Duodenal mucosa (tissue), 2 donors: Measurements from ENCODE around the gene PRELID2.

Experiments
- H3K27ac ChIP-seq: one replicate; pipeline ENCODE4 v1.7.0; 2013; ENCODE audit warnings: low read depth, low read length
- H3K27me3 ChIP-seq, 2 donors: one replicate each; pipeline ENCODE4 v1.7.0; 2013; ENCODE audit warnings: low read length in 2 of 2, control low read depth in 1 of 2; ENCODE audit not compliant: insufficient read depth in 2 of 2, control insufficient read depth in 1 of 2
- H3K36me3 ChIP-seq, 2 donors: one replicate each; pipeline ENCODE4 v1.7.0; 2013; ENCODE audit warnings: low read length in 2 of 2, control low read depth in 1 of 2; ENCODE audit not compliant: insufficient read depth in 2 of 2, control insufficient read depth in 1 of 2
- H3K4me1 ChIP-seq, 2 donors: one replicate each; pipeline ENCODE4 v1.7.0; 2013; ENCODE audit warnings: low read length in 2 of 2, control low read depth in 1 of 2; ENCODE audit not compliant: insufficient read depth in 2 of 2, control insufficient read depth in 1 of 2
- H3K4me3 ChIP-seq, 2 donors: one replicate each; pipeline ENCODE4 v1.7.0; 2013; ENCODE audit warnings: low read length in 2 of 2, low read depth in 1 of 2
- H3K9ac ChIP-seq, 2 donors: one replicate each; pipeline ENCODE4 v1.7.0; 2013; ENCODE audit warnings: low read length in 2 of 2, low read depth in 1 of 2
- H3K9me3 ChIP-seq, 2 donors: one replicate each; pipeline ENCODE4 v1.7.0; 2013; ENCODE audit warnings: low read length in 2 of 2, control low read depth in 1 of 2; ENCODE audit not compliant: control insufficient read depth in 1 of 2

The PRELID2 gene

DNA sequence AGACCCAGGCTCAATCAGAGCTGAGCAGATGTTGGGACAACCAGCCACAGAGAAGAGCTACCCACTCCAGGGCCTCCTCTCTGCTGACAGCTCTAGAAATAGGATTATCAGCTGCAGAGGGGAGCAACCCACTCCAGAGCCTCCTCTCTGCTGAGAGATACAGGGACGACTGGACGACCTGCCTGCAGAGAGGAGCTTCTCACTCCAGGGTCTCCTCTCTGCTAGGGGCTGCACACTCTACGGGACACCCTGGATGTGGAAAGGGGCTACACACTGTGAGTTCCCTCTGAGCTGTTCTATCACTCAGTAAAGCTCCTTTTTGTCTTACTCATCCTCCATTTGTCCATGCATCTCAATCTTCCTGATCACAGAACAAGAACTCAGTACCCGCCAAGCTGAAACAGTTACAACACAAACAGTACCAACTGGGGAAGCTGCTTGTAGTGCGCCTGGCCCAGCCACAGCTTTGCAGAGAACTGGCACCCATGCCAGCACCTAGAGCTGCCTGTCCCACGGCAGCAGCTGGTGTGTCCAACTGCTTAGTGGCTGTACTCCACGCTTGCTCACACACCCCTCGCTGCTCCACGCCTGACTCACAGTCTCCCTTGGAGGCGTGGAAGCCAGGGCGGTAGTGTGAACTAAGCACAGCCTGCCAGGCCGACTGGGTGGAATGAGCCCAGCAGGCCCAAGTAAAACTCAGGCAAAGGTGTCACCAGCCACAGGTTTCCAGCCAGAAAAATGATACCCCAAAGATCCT lies 56.8 kb downstream of the PRELID2 start:
- H3K9me3 ChIP-seq: no peaks in the 10 kb centered on the region
- peaks cover 4 to 20% of the 10 kb centered on the region in 2 donors for H3K36me3 ChIP-seq
- no peak overlapping the region for H3K4me3 ChIP-seq
- no peak overlapping the region for H3K9ac ChIP-seq
- no peaks in the 10 kb centered on the region for H3K4me1 ChIP-seq
- H3K27ac ChIP-seq: no peak overlapping the region
- no peaks in the 10 kb centered on the region for H3K27me3 ChIP-seq

DNA sequence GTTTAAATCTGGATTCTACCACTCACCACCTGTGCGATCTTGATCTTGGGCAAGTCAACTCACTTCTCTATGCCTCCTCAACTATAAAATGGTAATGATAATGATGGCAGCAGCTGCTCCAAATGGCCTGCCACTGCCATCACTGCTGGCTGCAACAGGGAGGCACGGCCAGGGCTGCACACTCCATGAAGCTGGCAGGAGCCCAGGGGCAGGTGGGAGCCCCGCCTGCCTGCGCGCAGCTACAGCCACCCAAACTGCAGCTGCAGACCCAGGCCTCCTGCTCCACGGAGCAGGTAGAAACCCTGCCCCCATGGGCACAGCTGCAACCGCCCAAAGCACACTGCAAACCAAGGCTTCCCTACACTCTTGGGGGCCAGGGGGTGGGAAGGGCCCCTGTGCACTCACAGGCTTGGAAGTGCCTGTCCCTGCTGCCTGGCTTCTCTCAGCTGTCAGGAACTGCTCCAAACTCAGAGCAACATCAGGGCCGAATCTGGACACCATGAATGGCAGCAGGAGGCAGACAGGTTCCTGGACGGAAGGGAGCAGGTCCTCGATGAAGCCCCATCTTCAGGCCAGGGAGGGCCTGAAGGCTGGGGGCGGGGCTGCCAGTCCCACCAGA lies 57.6 kb downstream of the PRELID2 start:
- peaks cover 4 to 16% of the 10 kb centered on the region in 2 donors for H3K36me3 ChIP-seq
- H3K4me1 ChIP-seq: no peaks in the 10 kb centered on the region
- no peaks in the 10 kb centered on the region for H3K27me3 ChIP-seq
- H3K27ac ChIP-seq: no peak overlapping the region
- H3K9ac ChIP-seq: no peak overlapping the region
- no peak overlapping the region for H3K4me3 ChIP-seq
- H3K9me3 ChIP-seq: no peaks in the 10 kb centered on the region

DNA sequence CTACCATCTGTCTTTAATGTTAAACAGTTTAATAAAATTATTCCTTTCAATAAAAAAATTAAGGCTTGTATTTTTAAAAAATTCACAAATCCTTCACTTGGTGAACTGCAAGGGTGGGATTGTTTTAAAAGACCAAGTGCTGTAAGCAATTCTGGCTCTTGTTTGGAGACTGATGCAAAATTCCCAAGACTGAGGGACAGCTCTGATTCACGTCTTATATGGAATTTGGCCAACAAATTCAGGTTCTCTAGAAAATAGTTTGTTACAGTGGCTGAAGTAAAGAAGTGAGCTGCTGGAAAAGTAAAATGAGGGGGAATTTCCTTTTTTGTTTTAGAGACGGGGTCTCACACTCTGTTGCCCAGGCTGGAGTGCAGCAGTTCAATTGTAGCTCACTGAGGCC lies 58.3 kb downstream of the PRELID2 start:
- H3K27me3 ChIP-seq: no peaks in the 10 kb centered on the region
- no peak overlapping the region for H3K27ac ChIP-seq
- H3K9me3 ChIP-seq: no peaks in the 10 kb centered on the region

DNA sequence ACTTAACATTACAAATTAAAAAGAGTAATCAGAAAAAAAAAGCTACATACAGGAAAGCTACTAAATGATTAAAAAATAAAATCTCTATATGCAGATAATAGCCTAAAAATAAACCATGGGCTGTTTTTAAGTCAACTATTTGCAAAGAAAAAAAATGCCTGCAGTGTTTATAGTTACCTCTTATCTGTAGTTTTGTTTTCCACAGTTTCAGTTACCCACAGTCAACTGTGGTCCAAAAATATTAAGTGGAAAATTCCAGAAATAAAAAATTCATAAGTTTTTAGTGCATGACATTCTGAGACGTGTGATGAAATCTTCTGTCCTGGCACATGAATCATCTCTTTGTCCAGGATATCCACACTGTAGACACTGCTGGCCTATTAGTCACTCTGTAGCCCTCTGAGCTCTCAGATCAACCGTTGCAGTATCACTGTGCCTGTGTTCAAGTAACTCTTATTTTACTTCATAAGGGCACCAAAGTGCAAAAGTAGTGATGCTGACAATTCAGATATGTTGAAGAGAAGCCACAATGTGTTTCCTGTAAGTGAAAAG lies 59.2 kb downstream of the PRELID2 start:
- no peak overlapping the region for H3K27ac ChIP-seq

More for the DNA sequence above, 58.3 kb downstream of the PRELID2 start:
- Histone ChIP-seq H3K9ac (no peak overlapping the region), H3K4me1 (no peaks in the 10 kb centered on the region), H3K36me3 (peaks cover 4 to 16% of the 10 kb centered on the region in 2 donors), H3K4me3 (no peak overlapping the region)

DNA sequence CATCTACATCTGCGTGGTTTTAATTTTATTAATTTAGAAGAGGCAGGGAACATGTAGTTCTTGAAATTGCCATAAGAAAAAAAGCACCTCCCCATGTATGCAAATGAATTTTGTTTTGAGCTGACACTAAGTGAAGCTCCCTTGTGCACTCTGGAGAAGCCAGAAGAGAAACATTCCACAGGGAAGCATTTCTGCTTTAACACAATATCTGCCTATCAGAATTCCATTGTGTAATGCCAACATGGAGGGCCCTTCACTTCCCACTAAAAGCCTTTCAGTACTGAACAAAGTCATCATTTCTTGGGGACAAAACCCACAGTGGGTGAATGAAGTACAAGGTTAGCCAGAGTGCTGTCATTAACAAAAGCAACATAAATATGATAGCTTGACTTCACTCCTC lies 59.7 kb downstream of the PRELID2 start:
- Histone ChIP-seq H3K27ac (no peak overlapping the region), H3K9me3 (no peaks in the 10 kb centered on the region), H3K36me3 (peaks cover 4 to 14% of the 10 kb centered on the region in 2 donors), H3K27me3 (no peaks in the 10 kb centered on the region), H3K4me3 (no peak overlapping the region), H3K4me1 (no peaks in the 10 kb centered on the region), H3K9ac (no peak overlapping the region)

More for the DNA sequence above, 59.2 kb downstream of the PRELID2 start:
- Histone ChIP-seq H3K9me3 (no peaks in the 10 kb centered on the region), H3K9ac (no peak overlapping the region), H3K4me1 (no peaks in the 10 kb centered on the region), H3K4me3 (no peak overlapping the region), H3K36me3 (peaks cover 4 to 14% of the 10 kb centered on the region in 2 donors), H3K27me3 (no peaks in the 10 kb centered on the region)

DNA sequence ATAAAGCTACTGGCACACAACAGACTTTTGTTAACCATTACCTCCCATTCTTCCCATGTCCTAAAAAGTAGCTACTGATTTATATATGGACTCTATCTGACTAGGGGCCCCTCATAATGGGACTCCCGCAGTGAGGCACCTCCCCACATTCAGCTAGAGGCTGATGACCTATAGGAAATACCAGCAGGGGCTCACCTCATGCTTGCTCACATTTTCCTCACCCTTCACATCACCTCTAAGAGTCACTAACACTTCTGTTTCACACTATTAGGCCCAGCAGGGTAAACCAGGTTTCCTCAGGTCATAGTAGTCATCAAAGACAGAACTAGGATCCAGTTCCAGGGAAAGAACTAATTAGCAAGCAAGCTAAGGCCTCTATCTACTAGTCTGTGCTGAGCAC lies 60.7 kb downstream of the PRELID2 start:
- Histone ChIP-seq H3K27ac (no peak overlapping the region), H3K27me3 (no peaks in the 10 kb centered on the region), H3K4me3 (no peak overlapping the region), H3K36me3 (peaks cover 4 to 14% of the 10 kb centered on the region in 2 donors), H3K9ac (no peak overlapping the region), H3K4me1 (no peaks in the 10 kb centered on the region), H3K9me3 (no peaks in the 10 kb centered on the region)

DNA sequence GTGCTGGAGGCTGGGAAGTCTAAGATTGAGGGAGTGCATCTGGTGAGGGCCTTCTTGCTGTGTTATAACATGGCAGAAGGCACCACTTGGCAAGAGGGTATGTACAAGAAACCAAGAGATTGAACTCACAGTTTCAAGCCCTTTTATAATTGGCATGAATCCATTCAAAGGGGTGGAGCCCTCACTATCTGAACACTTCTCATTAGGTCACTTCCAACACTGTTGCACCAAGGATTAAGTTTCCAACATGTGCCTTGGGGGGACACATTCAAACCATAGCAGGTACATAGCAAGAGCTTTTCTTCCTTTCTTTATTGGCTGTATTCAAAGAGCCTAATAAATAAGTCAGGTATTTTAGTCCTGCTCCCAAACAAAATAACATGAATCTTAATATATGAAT lies 62.7 kb downstream of the PRELID2 start:
- H3K27me3 ChIP-seq: no peaks in the 10 kb centered on the region
- no peak overlapping the region for H3K27ac ChIP-seq
- H3K9me3 ChIP-seq: no peaks in the 10 kb centered on the region
- H3K9ac ChIP-seq: no peak overlapping the region
- H3K4me3 ChIP-seq: no peak overlapping the region
- H3K4me1 ChIP-seq: no peaks in the 10 kb centered on the region
- H3K36me3 ChIP-seq: peaks cover 0 to 10% of the 10 kb centered on the region in 2 donors

DNA sequence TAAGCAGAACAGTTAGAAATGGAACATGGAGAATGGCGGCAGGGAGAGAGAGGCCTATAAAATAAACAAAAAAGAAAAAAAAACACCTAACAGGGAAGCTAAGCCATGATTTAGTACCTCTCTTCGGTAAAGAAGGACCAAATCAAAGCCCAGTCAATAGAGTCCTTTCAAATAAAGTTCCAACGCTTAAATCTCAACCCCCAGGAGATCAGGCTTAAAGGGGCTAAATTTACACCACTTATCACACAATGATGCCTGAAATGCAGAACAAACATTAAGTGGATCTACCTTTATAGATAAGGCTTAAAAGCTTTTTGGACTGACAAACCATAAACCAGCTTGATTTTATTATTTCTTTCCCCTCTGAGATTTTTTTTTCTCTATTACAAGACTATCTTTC lies 66.3 kb downstream of the PRELID2 start:
- H3K4me3 ChIP-seq: no peak overlapping the region
- no peak overlapping the region for H3K9ac ChIP-seq
- no peak overlapping the region for H3K27ac ChIP-seq
- H3K36me3 ChIP-seq: peaks cover 0 to 18% of the 10 kb centered on the region in 2 donors
- H3K9me3 ChIP-seq: no peaks in the 10 kb centered on the region
- H3K4me1 ChIP-seq: no peaks in the 10 kb centered on the region
- no peaks in the 10 kb centered on the region for H3K27me3 ChIP-seq

DNA sequence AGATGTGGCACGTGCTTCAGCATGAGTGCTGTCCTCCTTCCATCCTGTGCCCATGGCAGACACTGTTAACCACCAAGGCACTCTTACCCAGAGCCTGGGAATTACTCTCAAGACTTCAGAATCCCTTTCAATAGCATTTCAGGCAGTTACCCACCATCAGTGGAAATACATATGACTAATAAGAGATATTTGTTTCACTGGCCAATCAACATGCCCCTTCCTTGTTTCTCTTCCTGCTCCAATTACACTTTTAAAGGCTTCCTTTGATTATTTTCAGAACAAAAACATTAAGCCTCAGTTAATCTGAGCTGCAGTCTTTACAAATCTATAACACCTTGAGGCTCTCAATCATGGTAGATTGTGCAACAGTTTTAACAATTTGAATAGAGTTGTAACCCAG lies 70.8 kb downstream of the PRELID2 start:
- no peak overlapping the region for H3K27ac ChIP-seq
- no peaks in the 10 kb centered on the region for H3K27me3 ChIP-seq
- no peaks in the 10 kb centered on the region for H3K9me3 ChIP-seq
- H3K4me1 ChIP-seq: no peaks in the 10 kb centered on the region
- peaks cover 0 to 14% of the 10 kb centered on the region in 2 donors for H3K36me3 ChIP-seq
- H3K4me3 ChIP-seq: no peak overlapping the region
- H3K9ac ChIP-seq: no peak overlapping the region

DNA sequence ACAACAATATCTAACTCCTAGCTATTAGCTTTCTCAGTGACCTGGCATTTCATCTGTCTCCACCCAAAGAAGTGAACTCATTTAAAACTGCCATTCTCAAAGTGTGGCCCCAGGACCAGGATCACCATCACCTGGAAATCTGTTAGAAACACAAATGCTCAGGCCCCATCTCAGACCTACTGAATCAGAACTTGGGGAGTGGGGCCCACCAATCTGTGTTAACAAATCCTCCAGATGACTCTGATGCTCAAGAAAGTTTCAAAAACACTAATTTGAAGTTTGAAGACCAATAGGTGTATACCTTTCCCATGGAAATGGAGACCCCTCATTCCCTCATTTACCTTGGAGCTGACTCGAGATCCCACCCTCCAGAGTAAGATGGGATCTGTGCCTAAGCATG lies 72.3 kb downstream of the PRELID2 start:
- no peaks in the 10 kb centered on the region for H3K27me3 ChIP-seq
- no peak overlapping the region for H3K27ac ChIP-seq
- H3K4me1 ChIP-seq: no peaks in the 10 kb centered on the region
- peaks cover 0 to 14% of the 10 kb centered on the region in 2 donors for H3K36me3 ChIP-seq
- H3K9me3 ChIP-seq: no peaks in the 10 kb centered on the region
- no peak overlapping the region for H3K4me3 ChIP-seq
- H3K9ac ChIP-seq: no peak overlapping the region
